Neuronal stem cell (in vitro differentiated cells): ENCODE data around the gene MED27.

Experiments used
- DNase-seq: peaks from one replicate; pipeline ENCODE4 v3.0.0-alpha.2; 2013; ENCODE audit warnings: low spot score
- H2AFZ ChIP-seq: one replicate; pipeline ENCODE4 v1.6.1; 2013; ENCODE audit warnings: mild to moderate bottlenecking, low read length, inconsistent platforms
- H2AK5ac ChIP-seq: 2 replicates; pipeline ENCODE4 v1.6.1; 2013; ENCODE audit warnings: low read depth, mild to moderate bottlenecking, inconsistent platforms, low read length, moderate library complexity, mixed read lengths
- H2BK120ac ChIP-seq: 2 replicates; pipeline ENCODE4 v1.6.1; 2013; ENCODE audit warnings: low read depth, mild to moderate bottlenecking, inconsistent platforms, low read length, moderate library complexity, mixed read lengths
- H2BK12ac ChIP-seq: one replicate; pipeline ENCODE4 v1.6.1; 2013; ENCODE audit warnings: low read length, inconsistent platforms
- H2BK15ac ChIP-seq: 2 replicates; pipeline ENCODE4 v1.6.1; 2013; ENCODE audit warnings: mild to moderate bottlenecking, low read length, inconsistent platforms, mixed read lengths
- H2BK5ac ChIP-seq: one replicate; pipeline ENCODE4 v1.6.1; 2013; ENCODE audit warnings: inconsistent platforms, mild to moderate bottlenecking, low read length, moderate library complexity
- H3K14ac ChIP-seq: one replicate; pipeline ENCODE4 v1.6.1; 2013; ENCODE audit warnings: low read length, inconsistent platforms
- H3K18ac ChIP-seq: 2 replicates; pipeline ENCODE4 v1.6.1; 2013; ENCODE audit warnings: low read length, inconsistent platforms
- H3K23ac ChIP-seq: 2 replicates; pipeline ENCODE4 v1.6.1; 2013; ENCODE audit warnings: low read depth, mild to moderate bottlenecking, mixed read lengths, low read length, inconsistent platforms; ENCODE audit not compliant: poor library complexity
- H3K27ac ChIP-seq: replicated peaks from 3 replicates; pipeline ENCODE4 v1.5.1; 2013; ENCODE audit warnings: low read length, inconsistent platforms
- H3K27me3 ChIP-seq, 3 experiments: 2 replicates each; pipeline ENCODE4 v1.6.1; 2013; ENCODE audit warnings: low read length in 3 of 3, mild to moderate bottlenecking in 2 of 3, inconsistent platforms in 1 of 3, low read depth in 1 of 3, mixed read lengths in 1 of 3, moderate library complexity in 1 of 3; ENCODE audit not compliant: control insufficient read depth in 3 of 3, insufficient read depth in 3 of 3
- H3K36me3 ChIP-seq, 2 donors: replicated peaks in 1 of 2; 2 replicates each; pipeline ENCODE4 v1.6.1; 2013; ENCODE audit warnings: low read length in 2 of 2; ENCODE audit not compliant: control insufficient read depth in 2 of 2, insufficient read depth in 2 of 2
- H3K4ac ChIP-seq: 2 replicates; pipeline ENCODE4 v1.6.1; 2013; ENCODE audit warnings: inconsistent platforms, mild to moderate bottlenecking, low read length, moderate library complexity
- H3K4me1 ChIP-seq, 2 donors: 1 replicate in 1 of 2; 2 replicates in 1 of 2; pipeline ENCODE4 v1.6.1; 2013; ENCODE audit warnings: low read length in 2 of 2, low read depth in 1 of 2; ENCODE audit not compliant: control insufficient read depth in 2 of 2, insufficient read depth in 1 of 2
- H3K4me2 ChIP-seq: one replicate; pipeline ENCODE4 v1.6.1; 2013; ENCODE audit warnings: mild to moderate bottlenecking, low read length, inconsistent platforms; ENCODE audit not compliant: insufficient read depth, poor library complexity, severe bottlenecking
- H3K4me3 ChIP-seq, 2 donors: 2 replicates each; pipeline ENCODE4 v1.5.1; 2013; ENCODE audit warnings: low read length in 2 of 2, mild to moderate bottlenecking in 2 of 2, inconsistent platforms in 1 of 2, moderate library complexity in 1 of 2
- H3K79me1 ChIP-seq: one replicate; pipeline ENCODE4 v1.6.1; 2013; ENCODE audit warnings: low read depth, mild to moderate bottlenecking, inconsistent platforms, low read length, moderate library complexity
- H3K9ac ChIP-seq: one replicate; pipeline ENCODE4 v1.6.1; 2013; ENCODE audit warnings: mild to moderate bottlenecking, low read depth, low read length, inconsistent platforms; ENCODE audit not compliant: poor library complexity
- H3K9me3 ChIP-seq, 2 donors: replicated peaks in 1 of 2; 2 replicates each; pipeline versions ENCODE3 to v1.6.1; 2013; ENCODE audit warnings: low read length in 2 of 2, mild to moderate bottlenecking in 2 of 2, inconsistent platforms in 1 of 2, low read depth in 1 of 2, mixed read lengths in 1 of 2, moderate library complexity in 1 of 2; ENCODE audit not compliant: control insufficient read depth in 2 of 2, insufficient read depth in 1 of 2
- H4K8ac ChIP-seq: one replicate; pipeline ENCODE4 v1.6.1; 2013; ENCODE audit warnings: low read depth, mild to moderate bottlenecking, inconsistent platforms, low read length, moderate library complexity
- H4K91ac ChIP-seq: one replicate; pipeline ENCODE4 v1.6.1; 2013; ENCODE audit warnings: low read length, low read depth, mild to moderate bottlenecking, inconsistent platforms; ENCODE audit not compliant: poor library complexity
- WGBS, 2 donors: extraction: QIAGEN DNeasy Blood & Tissue Kit; methylation state at CpG; one replicate each; pipeline ENCODE4 v1.1.7; 2013; ENCODE audit warnings: missing lambda C conversion rate in 2 of 2, mixed read lengths in 1 of 2; ENCODE audit not compliant: insufficient read length in 2 of 2, insufficient replicate concordance in 1 of 2; ENCODE audit errors: extremely low coverage in 2 of 2; 5-methylcytosine and 5-hydroxymethylcytosine counted together

The MED27 gene

GRCh38 chr9:131826966-131827525 lies 252.6 kb downstream of the MED27 start:
- no peak for DNase-seq
- Histone ChIP-seq H2BK120ac (no peak overlapping the region), H4K91ac (no peak overlapping the region), H3K4me2 (no peak overlapping the region), H3K27me3 (peaks cover 0 to 37% (median 0%) of the 10 kb centered on the region in 3 experiments), H3K36me3 (no peaks in the 10 kb centered on the region), H2BK15ac (no peak overlapping the region), H2AFZ (no peak overlapping the region), H3K9ac (no peak overlapping the region), H3K79me1 (no peaks in the 10 kb centered on the region), H4K8ac (no peak overlapping the region), H3K27ac (no peak overlapping the region), H3K4ac (no peak overlapping the region), H3K14ac (no peak overlapping the region), H2BK12ac (no peak overlapping the region), H2AK5ac (no peak overlapping the region), H3K23ac (no peak overlapping the region), H2BK5ac (no peak overlapping the region), H3K4me3 (no peak overlapping the region), H3K4me1 (peaks cover 0 to 8% of the 10 kb centered on the region in 2 donors), H3K18ac (no peak overlapping the region), H3K9me3 (no peaks in the 10 kb centered on the region)
- no CpG with 5 or more reads among the region's 9 CpGs for WGBS, 2 donors

DNA sequence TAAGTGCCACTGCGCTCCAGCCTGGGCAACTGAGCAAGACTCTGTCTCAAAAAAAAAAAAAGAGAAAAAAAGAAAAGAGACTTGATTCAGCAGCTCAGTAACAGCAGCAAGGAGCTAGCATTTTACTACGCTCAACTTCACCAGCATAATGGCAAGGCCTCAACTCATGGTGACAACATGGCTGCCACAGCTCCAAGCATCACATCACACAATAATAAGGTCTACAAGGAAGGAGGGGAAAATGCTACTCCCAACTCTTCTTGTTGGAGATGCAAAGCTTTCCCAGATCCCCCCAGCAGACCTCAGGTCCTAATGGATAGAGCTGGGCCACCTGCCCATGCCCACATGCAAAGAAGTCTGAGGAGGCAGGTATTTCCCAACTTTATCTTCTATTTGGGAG lies 253.6 kb downstream of the MED27 start:
- H2BK12ac ChIP-seq: no peak overlapping the region
- H3K4me3 ChIP-seq: no peak overlapping the region
- DNase-seq: no peak
- no CpG with 5 or more reads among the region's 2 CpGs for WGBS, 2 donors
- H4K91ac ChIP-seq: no peak overlapping the region
- H2AK5ac ChIP-seq: no peak overlapping the region
- H2BK15ac ChIP-seq: no peak overlapping the region
- H3K4me2 ChIP-seq: no peak overlapping the region
- no peak overlapping the region for H3K4ac ChIP-seq
- H3K79me1 ChIP-seq: no peaks in the 10 kb centered on the region
- no peaks in the 10 kb centered on the region for H3K36me3 ChIP-seq
- no peak overlapping the region for H3K27ac ChIP-seq
- H2AFZ ChIP-seq: no peak overlapping the region
- H3K18ac ChIP-seq: no peak overlapping the region
- H3K9ac ChIP-seq: no peak overlapping the region
- H3K4me1 ChIP-seq: peaks cover 0 to 8% of the 10 kb centered on the region in 2 donors
- no peak overlapping the region for H3K23ac ChIP-seq
- H3K9me3 ChIP-seq: no peaks in the 10 kb centered on the region
- H3K27me3 ChIP-seq: peaks cover 0 to 47% (median 0%) of the 10 kb centered on the region in 3 experiments
- H4K8ac ChIP-seq: no peak overlapping the region
- no peak overlapping the region for H2BK120ac ChIP-seq
- H3K14ac ChIP-seq: no peak overlapping the region
- no peak overlapping the region for H2BK5ac ChIP-seq

DNA sequence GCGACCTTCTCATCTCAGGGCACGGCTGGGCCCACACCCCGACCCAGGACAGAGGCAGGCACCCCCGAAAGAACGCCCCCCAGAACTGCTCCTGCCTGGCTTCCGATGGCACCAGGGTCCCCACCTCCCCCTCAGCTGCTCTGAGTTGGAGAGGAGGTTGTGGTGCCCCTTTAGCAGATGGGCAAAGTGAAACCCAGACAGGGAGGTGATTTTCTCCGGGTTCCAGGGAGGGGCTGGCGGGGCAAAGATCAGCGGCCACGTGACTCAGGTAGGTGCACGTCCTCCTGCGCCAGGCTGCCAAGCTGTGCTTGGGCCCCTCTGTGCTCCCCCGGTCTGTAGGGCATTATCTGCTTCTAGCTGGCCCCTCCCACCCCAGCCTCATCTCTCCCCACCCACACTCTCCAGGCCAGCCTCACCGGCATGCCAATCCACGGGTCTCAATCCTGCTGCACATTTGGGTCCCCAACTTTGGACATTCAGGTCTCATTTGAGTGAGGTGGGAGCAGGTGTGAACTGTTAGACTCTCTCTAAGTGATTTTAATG lies 254.6 kb downstream of the MED27 start:
- Histone ChIP-seq H2BK15ac (no peak overlapping the region), H4K8ac (no peak overlapping the region), H2BK5ac (no peak overlapping the region), H3K18ac (peak overlapping the region; percentile 9), H3K23ac (no peak overlapping the region), H3K36me3 (no peaks in the 10 kb centered on the region), H3K27ac (no peak overlapping the region), H4K91ac (no peak overlapping the region), H2AK5ac (no peak overlapping the region), H2AFZ (no peak overlapping the region), H2BK12ac (no peak overlapping the region), H3K79me1 (no peaks in the 10 kb centered on the region), H3K4ac (no peak overlapping the region), H2BK120ac (no peak overlapping the region), H3K4me3 (no peak overlapping the region), H3K27me3 (peaks cover 0 to 56% (median 0%) of the 10 kb centered on the region in 3 experiments), H3K4me2 (no peak overlapping the region), H3K9ac (peak overlapping the region; percentile 51), H3K14ac (no peak overlapping the region), H3K4me1 (peaks cover 0 to 8% of the 10 kb centered on the region in 2 donors), H3K9me3 (no peaks in the 10 kb centered on the region)
- WGBS, 2 donors: no CpG with 5 or more reads among the region's 15 CpGs
- no peak for DNase-seq

- no peak overlapping the region for H4K8ac ChIP-seq
- no peak overlapping the region for H2BK5ac ChIP-seq
- H3K9ac ChIP-seq: no peak overlapping the region
- peak overlapping the region; percentile 71 for H2AK5ac ChIP-seq
- H3K9me3 ChIP-seq: no peaks in the 10 kb centered on the region
- H3K79me1 ChIP-seq: no peaks in the 10 kb centered on the region
- H2BK120ac ChIP-seq: no peak overlapping the region
- peaks cover 0 to 8% of the 10 kb centered on the region in 2 donors for H3K4me1 ChIP-seq
- peak overlapping the region; percentile 75 for H2AFZ ChIP-seq
- WGBS, 2 donors: no CpG with 5 or more reads among the region's 20 CpGs
- H3K23ac ChIP-seq: peak overlapping the region; percentile 33
- H3K18ac ChIP-seq: peak overlapping the region; percentile 52
- H3K27me3 ChIP-seq: peaks cover 0 to 59% (median 0%) of the 10 kb centered on the region in 3 experiments
- DNase-seq: no peak
- H3K4me2 ChIP-seq: no peak overlapping the region
- no peak overlapping the region for H4K91ac ChIP-seq
- H3K27ac ChIP-seq: no peak overlapping the region
- no peaks in the 10 kb centered on the region for H3K36me3 ChIP-seq
- peak overlapping the region; percentile 23 for H2BK15ac ChIP-seq
- no peak overlapping the region for H3K4ac ChIP-seq
- no peak overlapping the region for H2BK12ac ChIP-seq
- no peak overlapping the region for H3K4me3 ChIP-seq
- peak overlapping the region; percentile 94 for H3K14ac ChIP-seq
Observed at GRCh38 chr9:131824155-131824594, 255.5 kb downstream of the MED27 start.
